Endometrium (tissue), 2 donors: ENCODE results near the gene TMEM18.

Source experiments
- FAIRE-seq: peaks from 2 replicates; lab custom pipeline; 2012; peaks lifted over from hg19 to GRCh38; lab: Jason Lieb, UNC
- donor health status: control.
- donor health status: control.

TMEM18 gene

DNA sequence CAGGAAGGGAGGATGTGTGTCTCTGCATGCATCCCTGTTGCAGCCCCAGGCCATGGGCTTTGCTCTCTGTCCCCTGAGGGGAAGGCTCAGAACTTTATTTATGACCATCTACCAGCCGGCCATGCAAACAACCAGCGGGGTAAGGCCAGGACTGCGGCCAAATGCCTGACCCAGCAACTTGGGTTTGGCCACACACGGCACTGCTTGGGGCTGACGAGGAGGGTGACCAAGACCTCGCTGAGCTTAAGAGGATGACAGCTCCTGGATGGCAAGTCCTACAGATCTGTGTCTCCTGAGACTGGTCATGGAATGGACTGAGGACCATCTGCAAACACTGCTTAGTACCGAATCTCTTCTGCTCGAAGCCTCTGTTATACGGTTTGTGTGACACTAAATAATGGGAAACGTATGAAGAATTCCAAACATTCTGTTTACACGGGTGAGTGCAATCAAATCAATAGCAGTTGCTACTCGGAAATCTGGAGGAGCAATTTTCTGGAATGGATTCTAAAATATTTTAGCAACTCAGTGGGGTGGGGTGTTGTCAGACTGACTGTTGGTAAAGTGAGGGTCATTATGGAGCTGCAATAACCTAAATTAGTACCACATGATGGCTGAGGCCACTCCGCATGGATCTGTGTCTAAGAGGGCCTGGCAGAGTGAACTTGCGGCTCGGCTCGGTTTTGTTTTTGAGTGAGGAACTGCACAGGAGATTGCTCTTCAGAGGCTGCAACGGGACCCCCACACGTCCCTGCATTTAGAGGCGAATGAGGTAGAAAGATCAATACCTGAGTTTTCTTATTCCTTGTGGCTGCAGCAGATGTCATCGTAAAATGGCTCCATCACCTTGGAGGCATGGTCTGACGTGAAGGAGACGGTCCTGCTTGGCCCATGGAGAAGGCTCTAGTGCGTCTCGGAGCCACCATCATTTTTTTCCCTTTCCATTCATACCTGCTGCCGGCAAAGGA is 26.6 kb downstream of the TMEM18 start:
- peak; percentile 77 for FAIRE-seq

DNA sequence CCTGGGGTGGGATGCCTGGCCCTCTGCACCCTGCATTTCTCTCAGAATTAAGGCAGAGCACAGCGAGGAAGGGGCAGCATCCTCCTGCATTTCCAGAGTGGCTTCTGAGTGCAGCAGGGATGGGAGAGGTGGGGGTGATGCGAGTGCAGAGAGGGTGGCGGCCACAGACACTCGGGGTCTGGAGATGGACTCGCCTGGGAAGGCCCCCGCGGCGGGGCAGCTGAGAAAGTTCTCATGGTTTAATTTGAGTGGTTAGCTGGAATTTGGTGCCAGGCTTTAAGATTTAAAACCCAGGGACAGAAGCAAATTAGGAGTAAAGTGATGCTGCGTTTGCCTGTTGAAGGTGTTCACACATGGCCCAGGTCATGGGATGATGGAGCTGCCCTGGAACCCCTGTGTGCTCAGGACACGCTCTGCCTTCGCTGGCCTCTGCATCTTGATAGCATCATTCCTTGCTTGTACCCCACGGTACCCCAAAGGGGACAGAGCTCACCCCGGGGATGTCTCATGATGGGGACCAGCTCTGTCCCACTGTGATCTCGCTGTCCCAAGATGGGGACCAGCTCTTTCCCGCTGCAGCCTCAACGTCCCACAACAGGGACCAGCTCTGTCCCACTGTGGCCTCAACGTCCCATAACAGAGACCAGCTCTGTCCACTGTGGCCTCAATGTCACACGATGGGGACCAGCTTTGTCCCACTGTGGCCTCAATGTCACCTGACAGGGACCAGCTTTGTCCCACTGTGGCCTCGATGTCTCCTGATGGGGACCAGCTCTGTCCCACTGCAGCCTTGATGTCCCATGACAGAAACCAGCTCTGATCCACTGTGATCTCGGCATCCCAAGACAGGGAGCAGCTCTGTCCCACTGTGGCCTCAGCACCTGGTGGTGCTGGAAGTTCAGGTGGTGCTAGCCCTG is 27.5 kb downstream of the TMEM18 start:
- FAIRE-seq = no peak

DNA sequence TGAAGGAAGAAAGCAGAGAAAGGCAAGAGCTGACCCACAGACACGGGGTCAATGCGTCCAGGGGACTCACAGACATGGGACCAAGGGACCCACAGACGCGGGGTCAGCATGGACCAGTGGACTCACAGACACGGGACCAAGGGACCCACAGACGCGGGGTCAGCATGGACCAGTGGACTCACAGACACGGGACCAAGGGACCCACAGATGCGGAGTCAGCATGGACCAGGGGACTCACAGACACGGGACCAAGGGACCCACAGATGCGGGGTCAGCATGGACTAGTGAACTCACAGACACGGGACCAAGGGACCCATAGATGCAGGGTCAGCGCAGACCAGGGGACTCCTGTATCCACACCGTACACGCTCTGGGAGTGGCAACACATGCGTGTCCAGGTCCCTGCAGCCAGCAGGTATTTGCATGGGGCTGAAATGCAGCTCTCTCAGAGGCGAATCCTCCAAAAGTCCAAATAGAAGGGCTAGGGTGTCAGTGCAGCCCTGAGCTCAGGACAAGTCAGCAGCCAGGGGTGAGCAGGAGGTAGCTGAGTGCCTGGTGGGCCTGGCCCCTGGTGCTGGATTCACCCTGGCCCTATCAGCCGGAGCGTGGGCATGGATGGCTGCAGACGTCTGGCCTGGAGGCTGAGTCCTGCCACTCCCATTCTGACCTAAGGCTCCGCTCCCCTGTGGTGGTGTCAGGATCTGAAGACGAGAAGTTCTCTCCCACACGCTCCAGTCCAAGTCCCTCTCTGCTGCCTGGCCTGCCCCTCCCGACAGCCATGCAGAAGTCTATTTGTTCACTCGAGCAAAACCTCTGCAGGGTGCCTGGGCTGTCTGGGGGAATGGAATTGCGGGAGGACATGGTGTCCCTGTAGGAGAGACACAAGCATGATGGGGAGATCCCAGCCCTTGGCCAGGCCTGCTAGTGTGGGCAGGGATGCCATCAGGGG is 28.5 kb downstream of the TMEM18 start:
- FAIRE-seq = no peak

DNA sequence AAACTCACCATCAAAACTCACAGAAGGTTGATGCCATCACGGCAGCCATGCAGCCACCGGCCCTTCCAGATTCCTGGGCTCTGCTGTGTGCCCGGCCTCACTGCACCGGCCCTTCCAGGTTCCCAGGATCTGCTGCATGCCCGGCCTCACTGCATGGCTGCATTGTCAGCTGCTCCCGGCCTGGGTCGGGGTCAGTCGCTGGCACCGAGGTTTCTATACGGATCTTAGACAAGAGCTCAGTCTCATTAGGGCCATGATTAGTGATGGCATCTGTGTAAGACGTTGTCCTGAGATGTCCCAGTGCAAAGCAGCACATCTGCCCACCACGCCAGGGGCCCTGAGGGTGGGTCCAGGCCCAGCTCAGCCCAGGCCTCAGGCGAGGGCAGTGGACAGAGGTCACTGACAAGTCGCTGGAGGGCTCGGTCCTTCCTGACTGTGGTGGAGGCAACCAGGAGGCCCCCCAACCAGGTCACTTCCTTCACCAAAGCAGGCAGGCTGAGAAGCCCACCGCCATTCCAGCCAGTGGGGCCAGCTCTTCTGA is 29.4 kb downstream of the TMEM18 start:
- no peak for FAIRE-seq

DNA sequence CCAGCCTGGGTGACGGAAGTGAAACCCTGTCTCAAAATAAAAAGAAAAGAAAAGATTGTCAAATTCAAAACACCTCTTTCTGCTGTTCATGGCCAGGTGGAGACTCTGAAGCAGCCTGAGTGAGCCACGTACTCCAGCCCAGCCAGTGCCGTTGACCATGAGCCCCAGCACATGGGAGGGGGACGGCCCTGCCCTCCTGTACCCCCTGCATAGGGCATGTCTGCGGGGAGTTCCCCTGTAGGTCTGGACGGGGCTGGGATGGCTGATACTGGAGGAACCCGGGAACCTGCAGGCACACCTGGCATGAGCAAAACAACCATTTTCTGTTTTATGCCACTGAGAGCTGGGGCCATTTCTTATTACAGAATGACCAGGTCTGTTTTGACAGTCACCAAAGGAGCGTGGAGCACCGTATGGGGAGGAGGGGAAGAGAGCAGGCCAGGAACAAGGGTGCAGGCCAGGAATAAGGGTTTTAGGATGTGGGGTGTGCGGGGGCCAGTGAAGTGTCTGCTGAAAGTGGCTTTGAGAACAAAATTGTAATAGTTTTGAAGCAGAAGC is 30.1 kb downstream of the TMEM18 start:
- no peak for FAIRE-seq

DNA sequence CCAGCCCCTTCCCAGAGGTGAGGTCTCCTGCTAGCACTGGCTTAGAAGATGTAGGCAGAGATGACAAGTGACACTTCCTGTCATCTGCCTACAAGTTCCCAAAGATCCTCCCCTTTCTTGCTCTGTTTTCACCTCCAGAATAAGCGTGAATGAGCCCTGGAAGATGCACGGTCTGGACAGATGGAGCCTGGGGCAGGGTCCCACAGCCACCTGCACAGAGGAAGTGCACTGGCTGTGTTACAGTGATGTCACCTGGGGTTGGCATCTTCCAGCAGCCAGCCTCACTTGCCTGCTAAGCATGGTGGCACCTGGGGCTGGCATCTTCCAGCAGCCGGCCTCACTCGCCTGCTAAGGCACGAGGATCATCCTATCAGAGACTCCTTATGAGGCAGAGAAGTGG is 32.3 kb downstream of the TMEM18 start:
- FAIRE-seq = no peak

DNA sequence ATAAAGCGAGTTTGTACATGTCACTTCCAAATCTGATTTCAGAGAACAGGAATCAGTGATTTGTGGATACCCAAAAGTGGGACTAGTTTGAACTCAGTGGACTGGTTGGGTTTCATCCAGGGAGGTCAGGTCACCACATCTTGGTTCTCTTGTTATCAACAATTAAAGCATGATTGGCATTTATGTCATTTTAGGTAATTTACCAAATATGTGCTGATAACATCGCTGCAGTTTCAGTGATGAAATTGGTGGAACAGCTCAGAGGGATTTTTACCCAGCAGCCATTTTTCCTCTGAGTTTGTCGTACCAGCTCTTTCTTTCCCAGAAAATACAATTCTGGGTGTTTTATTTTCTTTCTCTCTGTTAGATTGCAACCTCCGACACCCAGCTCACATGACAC is 33.4 kb downstream of the TMEM18 start:
- FAIRE-seq = no peak

DNA sequence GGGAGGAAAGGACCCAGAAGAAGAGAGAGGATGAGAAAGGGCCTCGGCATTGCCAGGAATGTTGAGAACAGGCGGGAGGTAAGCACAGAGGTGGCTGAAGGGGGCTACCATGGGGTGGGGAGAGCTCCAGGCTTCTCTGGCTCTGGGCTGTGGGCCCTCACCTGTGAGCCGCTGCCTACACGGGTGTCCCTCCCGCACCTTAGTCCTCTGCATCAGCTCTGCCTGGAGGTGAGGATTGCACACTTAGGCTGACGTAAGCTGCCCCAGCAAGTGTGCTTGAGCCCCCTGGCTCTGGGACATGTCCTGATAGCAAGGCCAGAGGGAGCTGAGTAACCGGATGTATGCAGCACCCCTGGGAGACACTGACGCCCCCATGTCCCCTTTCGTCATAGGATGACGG is 33.9 kb downstream of the TMEM18 start:
- FAIRE-seq = no peak

DNA sequence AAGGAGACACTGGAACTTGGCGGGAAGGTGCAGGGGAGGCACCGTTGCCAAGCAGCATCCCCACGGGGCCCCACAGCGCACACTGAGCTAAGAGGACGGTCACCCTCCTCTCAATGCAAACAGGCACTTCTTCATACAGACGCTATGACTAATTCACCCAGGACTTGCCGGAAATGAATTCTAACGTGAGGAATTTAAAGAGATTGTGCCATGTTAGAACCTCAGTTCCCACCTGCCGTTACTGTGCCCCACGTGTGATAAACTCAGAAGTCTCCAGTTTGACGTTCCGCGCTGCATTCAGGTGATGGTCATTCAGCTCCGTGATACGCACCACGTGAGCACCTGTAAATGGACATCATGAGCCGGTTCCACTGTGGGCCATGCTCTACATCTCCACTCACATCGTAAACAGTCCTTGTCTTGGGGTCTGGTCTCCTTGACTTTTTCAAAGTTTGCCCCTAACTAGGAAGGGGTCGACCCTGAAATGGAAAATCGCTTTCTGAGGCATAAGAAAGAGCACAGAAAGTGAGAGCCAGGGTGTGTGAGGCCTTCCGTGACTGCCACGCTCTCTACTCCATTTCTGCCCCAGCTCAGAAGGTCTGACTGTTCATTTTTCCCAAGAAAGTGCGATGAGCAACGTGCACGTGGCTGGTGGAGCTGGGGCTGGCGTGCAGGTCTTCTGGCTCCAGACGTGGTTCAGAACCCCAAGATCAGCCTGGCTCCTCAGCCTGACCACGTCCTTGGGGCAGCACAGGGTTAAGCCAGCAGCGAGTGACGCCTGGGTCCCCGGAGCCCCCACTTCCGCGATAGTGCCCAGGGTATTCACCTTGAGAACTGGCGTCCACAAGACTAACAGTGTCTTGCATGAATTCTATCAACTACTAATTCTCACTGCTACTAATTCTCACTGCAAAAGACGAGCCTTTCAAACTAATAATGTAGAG is 35.1 kb downstream of the TMEM18 start:
- FAIRE-seq = no peak

DNA sequence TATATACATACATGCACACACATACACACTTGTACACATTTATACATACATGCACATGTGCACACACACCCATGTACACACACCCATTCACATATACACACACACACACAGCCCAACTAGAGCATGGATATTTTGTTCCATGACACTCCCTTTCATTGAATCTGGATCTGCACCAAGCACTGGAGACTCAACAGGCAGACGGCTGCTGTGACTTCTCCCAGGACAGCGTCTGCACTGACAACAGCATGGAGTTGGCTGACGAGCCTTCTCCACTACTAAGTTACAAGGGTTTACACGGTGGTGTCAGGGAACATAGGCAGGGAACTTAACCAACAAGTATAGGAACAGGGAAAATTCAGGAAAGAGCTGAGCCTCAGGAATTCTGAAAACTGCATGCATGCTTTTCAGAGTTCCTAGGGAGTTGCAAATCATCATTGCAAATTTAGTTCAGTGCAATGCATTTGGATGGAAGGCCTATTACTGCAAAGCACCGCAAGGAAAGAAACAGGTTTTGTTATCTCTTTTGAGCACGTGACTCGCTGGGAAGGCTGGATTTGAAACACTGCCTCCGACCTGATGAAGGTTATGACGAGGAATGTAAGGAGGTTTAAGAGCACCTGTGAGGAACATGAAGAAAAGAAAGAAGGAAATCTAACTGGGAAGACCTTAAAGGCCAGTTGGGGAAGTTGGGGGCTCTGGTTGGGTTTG is 35.9 kb downstream of the TMEM18 start:
- FAIRE-seq = no peak

DNA sequence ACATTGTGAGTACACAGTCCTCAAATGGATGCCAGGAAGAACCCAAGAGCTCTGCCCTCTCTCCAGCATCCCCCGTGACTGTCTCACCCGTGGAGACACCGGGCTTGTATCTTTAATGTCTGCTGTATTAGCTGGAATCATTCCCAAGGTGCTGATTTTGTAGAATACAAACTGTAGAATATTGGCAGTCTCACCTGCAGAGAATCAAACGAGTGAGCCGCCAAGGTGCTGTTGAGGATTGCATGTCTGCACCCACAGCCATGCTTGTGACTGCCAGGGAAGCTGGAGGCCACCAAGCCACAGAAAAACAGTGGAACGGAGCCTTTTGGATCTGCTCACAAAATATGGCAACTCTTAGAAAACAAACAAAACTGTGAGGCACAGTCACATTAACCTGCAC is 37.5 kb downstream of the TMEM18 start:
- FAIRE-seq = no peak

DNA sequence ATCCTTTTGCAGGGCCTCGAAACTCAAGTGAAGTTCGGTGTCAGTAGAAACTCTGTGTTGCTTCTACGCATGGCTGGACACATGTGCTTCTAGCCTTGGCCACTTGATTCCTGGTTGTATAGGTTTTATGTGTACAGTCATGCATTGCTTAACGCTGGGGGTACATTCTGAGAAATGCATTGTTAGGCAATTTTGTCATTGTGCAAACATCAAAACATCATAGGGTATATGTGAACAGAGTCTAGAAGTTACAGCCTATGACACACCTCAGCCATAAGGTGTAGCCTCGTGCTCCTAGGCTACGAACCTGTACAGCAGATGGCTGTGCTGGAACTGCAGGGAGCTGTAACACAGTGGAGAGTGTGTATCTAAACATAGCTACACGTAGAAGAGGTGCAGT is 39.4 kb downstream of the TMEM18 start:
- no peak for FAIRE-seq

DNA sequence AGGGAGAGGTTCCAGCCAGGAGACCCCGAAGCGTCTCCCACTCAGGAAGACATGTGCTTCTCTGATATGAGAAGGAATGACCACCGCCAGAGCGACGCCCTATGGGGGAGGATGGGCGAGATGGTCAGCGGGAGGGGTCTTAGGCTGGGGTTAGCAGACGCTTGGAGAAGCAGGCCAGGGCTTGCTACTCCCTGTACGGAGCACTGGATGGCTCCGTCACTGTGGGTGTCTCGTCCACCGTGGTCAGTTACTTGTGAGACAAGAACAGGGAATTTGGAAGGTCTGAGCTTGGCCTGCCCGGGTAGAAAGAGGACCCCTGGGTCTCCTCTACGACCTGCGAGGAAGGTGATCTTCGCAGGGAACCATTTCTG is 39.8 kb downstream of the TMEM18 start:
- no peak for FAIRE-seq

DNA sequence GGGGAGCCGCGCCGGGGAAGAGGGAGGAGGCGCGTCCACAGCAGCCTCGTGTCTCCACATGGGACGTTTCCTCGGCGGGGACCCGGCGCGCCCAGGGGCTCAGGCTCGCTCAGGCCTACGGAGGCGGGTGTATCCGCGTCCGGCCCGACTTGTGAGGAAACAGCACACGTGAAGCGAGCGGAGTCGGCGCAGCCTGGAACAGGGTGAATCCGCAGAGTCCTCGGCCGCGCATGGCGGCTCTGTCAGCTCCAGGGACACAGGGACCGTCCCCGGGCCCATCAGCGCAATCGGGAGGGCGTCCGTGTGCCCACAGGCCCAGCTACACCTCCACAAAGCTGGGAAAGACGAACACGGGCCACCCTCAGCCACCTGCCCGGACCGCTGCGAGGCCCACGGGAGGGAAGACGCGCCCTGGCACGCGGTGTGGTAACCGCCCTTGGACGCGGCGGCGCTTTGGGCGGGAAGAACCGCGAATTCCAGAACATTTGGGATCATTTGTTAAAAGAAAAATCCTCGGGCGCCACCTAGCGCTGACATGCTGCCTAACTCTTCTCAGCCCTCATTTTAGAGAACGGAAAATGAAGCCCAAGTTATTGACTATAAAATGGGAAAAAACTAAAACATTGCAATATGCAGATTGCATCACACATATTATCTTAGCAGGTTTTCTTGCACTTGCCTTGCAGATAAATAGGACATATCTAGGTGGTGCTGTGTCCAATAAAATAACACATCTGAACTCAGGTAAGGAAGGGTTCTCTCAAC is 40.4 kb downstream of the TMEM18 start:
- peak; percentile 37 for FAIRE-seq

DNA sequence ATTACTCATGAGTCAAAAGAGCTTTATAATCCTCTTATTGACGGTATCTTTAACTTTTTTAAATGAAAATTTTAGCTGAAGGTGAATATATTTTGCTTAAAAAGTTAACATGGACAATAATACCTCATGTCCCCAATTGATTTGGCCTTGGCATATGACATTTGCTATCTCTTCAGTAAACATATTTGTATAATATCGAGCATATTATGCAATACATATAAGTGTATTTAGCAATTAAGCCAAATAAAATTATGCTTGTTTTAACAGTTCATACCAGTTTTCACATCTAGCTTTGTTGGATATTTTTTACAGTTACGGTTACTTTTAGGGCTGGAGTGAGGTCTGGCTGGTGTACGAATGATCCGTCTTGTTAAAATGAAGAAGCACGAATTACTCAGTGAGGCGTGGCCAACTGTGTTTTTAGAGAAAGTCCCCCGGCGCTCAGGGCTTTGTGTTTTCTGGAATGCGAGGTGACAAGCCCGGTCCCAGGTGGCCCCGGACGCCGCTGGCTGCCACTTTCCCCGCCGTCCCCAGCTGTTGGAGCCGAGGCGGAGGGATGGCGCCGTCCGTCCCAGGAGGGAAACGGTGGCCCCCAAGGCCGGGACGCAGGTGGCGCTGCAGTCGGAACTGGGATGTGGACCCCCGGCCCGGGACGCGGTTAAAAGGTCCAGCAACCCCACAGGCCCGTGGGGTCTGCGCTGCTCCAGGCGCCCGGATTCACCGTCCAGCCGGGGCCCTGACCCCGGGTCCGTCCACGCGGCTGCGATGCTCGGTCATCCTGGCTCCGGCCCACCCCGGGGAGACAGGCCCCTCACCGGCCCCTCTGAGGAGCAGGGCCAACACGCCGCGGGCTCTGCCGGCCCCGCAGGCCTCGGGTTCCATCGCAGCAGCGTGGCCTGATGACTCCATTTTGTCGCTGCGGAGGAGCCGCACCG is 41.3 kb downstream of the TMEM18 start:
- no peak for FAIRE-seq

DNA sequence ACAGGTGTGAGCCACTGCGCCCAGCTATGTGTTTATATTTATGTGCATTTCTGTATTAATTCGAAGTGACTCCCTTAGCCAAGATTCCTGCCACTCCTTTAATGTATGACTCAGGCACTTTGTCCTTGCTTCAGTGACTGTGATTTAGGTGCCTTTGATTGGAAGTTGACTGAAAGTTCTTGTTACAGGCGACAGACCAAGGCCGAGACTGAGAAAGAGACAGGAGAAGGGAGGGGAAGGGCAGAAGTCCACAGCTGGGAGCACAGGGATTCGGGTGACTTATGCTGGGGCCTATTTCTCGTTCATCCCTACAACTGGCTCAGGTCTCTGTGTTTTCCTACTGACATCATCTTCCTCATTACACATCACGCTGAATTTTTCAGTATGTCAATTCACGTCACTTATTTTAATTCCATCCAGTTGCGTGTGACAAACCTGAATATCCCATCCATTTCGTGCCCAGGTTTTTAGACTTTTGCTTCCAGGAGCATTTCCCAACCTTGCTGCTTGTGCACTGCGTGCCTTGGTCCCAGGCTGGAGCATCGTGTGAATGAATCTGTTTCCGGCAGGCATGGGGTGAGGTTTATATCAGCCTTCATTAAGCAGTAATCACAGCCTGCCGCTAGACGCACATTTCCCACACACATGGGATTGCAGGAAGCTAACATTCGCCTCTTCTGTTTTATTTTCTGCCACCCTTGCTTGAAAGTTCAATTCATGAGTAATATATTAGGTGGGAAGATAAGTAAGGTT is 42.4 kb downstream of the TMEM18 start:
- FAIRE-seq = no peak

DNA sequence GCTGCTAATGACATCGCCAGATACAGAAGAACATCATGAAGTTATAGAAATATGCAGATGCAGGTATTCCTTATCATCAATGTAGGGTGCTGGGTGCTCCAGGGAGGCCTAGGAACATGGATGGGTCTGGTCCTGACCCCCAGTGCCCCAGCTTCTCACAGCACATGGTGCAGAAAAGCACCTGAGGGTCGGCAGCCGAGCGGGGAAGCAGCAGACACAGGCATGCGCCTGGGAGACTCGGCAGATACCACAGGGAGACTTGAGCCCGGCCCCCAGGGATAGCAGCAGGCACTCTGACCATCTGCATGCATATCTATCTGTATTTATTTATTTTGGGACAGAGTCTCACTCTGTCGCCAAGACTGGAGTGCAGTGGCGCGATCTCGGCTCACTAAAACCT is 43.2 kb downstream of the TMEM18 start:
- FAIRE-seq = no peak
